ENCODE results near the gene RRN3.
"Not testable (repeated sequence)": the region's sequence is repeated elsewhere in the genome, so short reads cannot be mapped to it uniquely, and the experiment has no call there.

Gene RRN3

DNA sequence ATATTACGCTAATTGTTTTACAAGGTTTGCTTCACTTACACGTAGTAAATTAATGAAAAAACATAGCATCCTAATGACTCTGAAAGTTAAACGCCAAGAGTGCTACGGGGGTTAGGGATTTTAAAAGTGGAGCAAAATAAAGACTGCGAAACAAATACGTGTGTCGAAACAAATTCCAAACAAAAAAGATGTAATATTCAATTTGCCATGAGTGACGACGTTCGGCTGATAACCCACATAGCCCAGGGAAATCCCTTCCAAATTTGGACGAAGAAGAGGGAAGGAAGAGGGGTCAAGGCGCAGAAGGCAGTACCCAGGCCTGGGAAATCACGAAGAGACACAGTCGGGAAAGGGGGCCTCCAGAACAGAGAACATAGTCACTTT is 509 bp downstream of the RRN3 start:
- peak overlapping the region; percentile 72 for H3K27ac ChIP-seq (ENCODE audit: insufficient read depth, low read length, poor library complexity, severe bottlenecking)
- DNase-seq; H3K4me1 ChIP-seq (ENCODE audit: control insufficient read depth, insufficient read depth, low read length, poor library complexity, severe bottlenecking); H3K9me3 ChIP-seq (ENCODE audit: control insufficient read depth, low read length); H3K27me3 ChIP-seq (replicated peaks; ENCODE audit: control insufficient read depth, insufficient read depth, low read length, poor library complexity, severe bottlenecking); H3K36me3 ChIP-seq (ENCODE audit: control insufficient read depth, insufficient read depth, low read length): not testable (repeated sequence)
- peak overlapping the region; percentile 73 for H3K4me3 ChIP-seq (ENCODE audit: insufficient read depth, low read depth, low read length, poor library complexity, severe bottlenecking)

DNA sequence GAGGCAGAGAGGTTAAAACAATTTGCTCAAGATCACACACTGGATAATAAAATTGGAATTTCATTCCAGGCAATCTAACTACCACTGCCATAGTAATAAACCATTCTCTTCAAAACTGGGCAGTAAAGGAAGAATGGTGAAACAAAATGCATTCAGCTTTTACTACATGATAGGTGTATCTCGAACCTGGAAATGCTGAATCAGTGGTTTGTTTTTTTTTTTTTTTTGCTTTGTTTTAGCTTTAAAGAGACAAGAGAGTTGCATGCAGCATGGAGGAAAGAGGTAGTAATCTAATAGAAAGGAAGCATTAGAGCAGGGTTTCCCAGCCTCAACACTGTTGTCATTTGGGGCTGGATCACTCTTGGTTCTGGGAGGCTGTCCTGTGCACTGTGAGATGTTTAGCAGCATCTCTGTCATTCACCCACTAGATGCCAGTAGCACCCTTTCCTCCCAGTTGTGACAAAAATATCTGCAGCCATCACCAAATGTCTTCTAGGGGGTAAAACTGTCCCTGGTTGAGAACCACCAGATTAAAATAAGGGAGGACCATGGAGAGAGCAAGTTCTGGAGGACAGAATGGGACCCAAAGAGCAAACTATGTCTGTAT is 3.3 kb downstream of the RRN3 start:
- not testable (repeated sequence) for H3K27me3 ChIP-seq (replicated peaks; ENCODE audit: control insufficient read depth, insufficient read depth, low read length, poor library complexity, severe bottlenecking); H3K36me3 ChIP-seq (ENCODE audit: control insufficient read depth, insufficient read depth, low read length); H3K9me3 ChIP-seq (ENCODE audit: control insufficient read depth, low read length)

DNA sequence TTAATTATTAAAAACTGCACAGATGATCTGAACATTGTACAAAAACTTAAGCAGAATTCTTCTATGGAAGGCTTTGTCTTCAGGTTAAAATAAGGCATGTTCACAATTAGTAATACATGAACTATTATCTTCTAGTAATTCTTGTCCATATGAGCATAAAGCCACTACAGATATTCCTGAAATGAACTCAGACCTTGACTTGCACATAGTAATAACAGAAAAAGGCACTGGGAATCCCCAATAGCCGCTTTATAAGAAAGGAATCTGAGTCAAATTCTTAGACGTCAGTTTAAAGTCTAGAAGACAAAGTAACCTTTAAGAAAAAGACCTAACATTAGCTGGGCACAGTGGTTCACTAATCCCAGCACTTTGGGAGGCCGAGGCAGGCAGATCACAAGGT is 11.3 kb downstream of the RRN3 start:
- not testable (repeated sequence) for H3K27me3 ChIP-seq (replicated peaks; ENCODE audit: control insufficient read depth, insufficient read depth, low read length, poor library complexity, severe bottlenecking); H3K9me3 ChIP-seq (ENCODE audit: control insufficient read depth, low read length); H3K27ac ChIP-seq (ENCODE audit: insufficient read depth, low read length, poor library complexity, severe bottlenecking); H3K4me1 ChIP-seq (ENCODE audit: control insufficient read depth, insufficient read depth, low read length, poor library complexity, severe bottlenecking); H3K36me3 ChIP-seq (ENCODE audit: control insufficient read depth, insufficient read depth, low read length); DNase-seq; H3K4me3 ChIP-seq (ENCODE audit: insufficient read depth, low read depth, low read length, poor library complexity, severe bottlenecking)

More for the DNA sequence above, 3.3 kb downstream of the RRN3 start:
- not testable (repeated sequence) for H3K27ac ChIP-seq (ENCODE audit: insufficient read depth, low read length, poor library complexity, severe bottlenecking); H3K4me3 ChIP-seq (ENCODE audit: insufficient read depth, low read depth, low read length, poor library complexity, severe bottlenecking); DNase-seq; H3K4me1 ChIP-seq (ENCODE audit: control insufficient read depth, insufficient read depth, low read length, poor library complexity, severe bottlenecking)

DNA sequence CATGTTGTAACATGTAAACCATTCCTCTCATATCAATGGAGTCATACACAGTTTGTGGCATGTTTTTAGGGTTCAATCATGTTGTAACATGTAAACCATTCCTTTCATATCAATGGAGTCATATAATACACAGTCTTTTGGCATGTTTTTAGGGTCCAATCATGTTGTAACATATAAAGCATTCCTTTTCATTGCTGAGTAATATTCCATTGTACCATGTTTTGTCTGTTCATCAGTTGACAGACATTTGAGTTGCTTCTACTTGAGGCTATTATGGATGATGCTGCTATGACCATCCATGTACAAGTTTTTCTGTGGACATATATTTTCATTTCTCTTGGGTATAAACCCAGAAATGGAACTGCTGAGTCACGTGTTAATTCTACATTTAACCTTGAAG is 13.2 kb downstream of the RRN3 start:
- not testable (repeated sequence) for H3K4me3 ChIP-seq (ENCODE audit: insufficient read depth, low read depth, low read length, poor library complexity, severe bottlenecking); DNase-seq; H3K27ac ChIP-seq (ENCODE audit: insufficient read depth, low read length, poor library complexity, severe bottlenecking); H3K27me3 ChIP-seq (replicated peaks; ENCODE audit: control insufficient read depth, insufficient read depth, low read length, poor library complexity, severe bottlenecking); H3K4me1 ChIP-seq (ENCODE audit: control insufficient read depth, insufficient read depth, low read length, poor library complexity, severe bottlenecking); H3K36me3 ChIP-seq (ENCODE audit: control insufficient read depth, insufficient read depth, low read length); H3K9me3 ChIP-seq (ENCODE audit: control insufficient read depth, low read length)

DNA sequence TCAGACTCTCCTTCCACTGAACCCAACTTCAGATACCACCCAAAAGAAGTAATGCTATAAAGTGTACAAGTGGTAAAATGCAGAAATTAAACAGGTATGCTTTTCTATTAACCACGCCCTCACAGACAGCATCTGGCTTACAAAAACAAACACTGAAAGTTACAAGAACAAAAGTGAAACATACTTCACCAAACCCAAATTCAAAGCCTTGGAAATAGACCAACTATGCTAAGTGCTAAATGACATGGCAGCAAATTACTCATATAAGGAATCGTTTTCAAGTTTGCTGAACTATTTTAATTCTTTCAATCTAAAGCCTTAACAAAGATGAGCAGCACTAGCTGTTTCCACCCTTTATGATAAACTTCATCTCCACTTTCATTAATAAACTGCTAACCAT is 17.9 kb downstream of the RRN3 start:
- H3K9me3 ChIP-seq (ENCODE audit: control insufficient read depth, low read length); DNase-seq; H3K27me3 ChIP-seq (replicated peaks; ENCODE audit: control insufficient read depth, insufficient read depth, low read length, poor library complexity, severe bottlenecking); H3K4me1 ChIP-seq (ENCODE audit: control insufficient read depth, insufficient read depth, low read length, poor library complexity, severe bottlenecking); H3K4me3 ChIP-seq (ENCODE audit: insufficient read depth, low read depth, low read length, poor library complexity, severe bottlenecking); H3K27ac ChIP-seq (ENCODE audit: insufficient read depth, low read length, poor library complexity, severe bottlenecking): not testable (repeated sequence)
- peaks cover 36% of the 10 kb centered on the region for H3K36me3 ChIP-seq (ENCODE audit: control insufficient read depth, insufficient read depth, low read length)

DNA sequence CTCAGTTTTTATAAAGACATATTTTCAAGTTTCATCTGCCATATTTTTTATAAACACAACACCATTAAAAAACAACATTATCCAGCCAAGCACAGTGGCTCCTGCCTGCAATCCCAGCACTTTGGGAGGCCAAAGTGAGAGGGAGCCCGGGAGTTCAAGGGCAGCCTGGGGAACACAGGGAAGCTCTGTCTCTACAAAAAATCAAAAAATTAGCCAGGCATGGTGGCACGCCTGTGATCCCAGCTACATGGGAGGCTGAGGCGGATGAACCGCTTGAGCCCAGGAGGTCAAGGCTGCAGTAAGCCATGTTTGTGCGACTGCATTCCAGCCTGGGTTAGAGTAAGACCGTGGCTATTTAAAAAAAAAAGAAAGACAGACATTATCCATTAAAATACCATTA is 21.0 kb downstream of the RRN3 start:
- no peak overlapping the region for H3K4me3 ChIP-seq (ENCODE audit: insufficient read depth, low read depth, low read length, poor library complexity, severe bottlenecking)
- peaks cover 41% of the 10 kb centered on the region for H3K36me3 ChIP-seq (ENCODE audit: control insufficient read depth, insufficient read depth, low read length)
- H3K9me3 ChIP-seq (ENCODE audit: control insufficient read depth, low read length): no peaks in the 10 kb centered on the region
- H3K27me3 ChIP-seq (replicated peaks; ENCODE audit: control insufficient read depth, insufficient read depth, low read length, poor library complexity, severe bottlenecking): no peaks in the 10 kb centered on the region
- no peak for DNase-seq
- H3K27ac ChIP-seq (ENCODE audit: insufficient read depth, low read length, poor library complexity, severe bottlenecking): no peak overlapping the region
- no peaks in the 10 kb centered on the region for H3K4me1 ChIP-seq (ENCODE audit: control insufficient read depth, insufficient read depth, low read length, poor library complexity, severe bottlenecking)

DNA sequence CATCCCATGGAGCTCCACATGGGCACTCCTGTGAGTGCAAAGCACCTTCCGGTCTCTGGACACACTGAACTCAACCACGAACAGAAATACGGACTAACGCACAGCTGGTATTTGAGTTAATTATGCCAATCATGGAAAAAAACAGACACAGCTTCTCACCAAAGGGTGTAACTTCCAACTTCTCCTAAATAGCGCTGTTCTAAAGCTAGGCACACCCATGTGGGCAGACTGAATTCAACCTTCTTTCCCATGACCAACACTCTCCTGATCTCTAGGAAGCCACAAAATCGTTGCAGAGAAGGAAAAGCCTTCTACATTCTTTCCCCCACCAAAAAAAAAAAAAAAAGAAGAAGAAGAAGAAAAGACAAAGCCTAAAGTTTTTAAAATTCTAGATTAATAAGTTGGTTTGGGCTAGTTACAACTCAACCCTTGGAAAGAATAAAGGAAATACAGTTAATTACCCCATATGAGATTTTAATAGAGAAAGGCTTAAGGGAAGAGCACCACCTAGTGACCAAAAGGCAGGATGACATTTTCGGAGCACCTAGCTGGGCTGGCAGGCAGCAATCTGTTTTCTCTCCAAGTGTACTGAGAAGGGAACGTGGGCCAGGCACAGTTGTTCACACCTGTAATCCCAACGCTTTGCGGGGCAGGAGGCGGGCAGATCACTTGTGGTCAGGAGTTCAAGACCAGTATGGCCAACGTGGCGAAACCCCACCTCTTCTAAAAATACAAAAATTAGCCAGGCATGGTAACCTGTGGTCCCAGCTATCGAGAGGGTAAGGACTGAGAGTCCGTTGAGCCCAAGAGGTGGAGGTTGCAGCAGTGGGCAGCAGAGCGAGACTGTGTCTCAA is 21.9 kb downstream of the RRN3 start:
- not testable (repeated sequence) for DNase-seq; H3K4me1 ChIP-seq (ENCODE audit: control insufficient read depth, insufficient read depth, low read length, poor library complexity, severe bottlenecking); H3K9me3 ChIP-seq (ENCODE audit: control insufficient read depth, low read length); H3K27ac ChIP-seq (ENCODE audit: insufficient read depth, low read length, poor library complexity, severe bottlenecking); H3K4me3 ChIP-seq (ENCODE audit: insufficient read depth, low read depth, low read length, poor library complexity, severe bottlenecking); H3K27me3 ChIP-seq (replicated peaks; ENCODE audit: control insufficient read depth, insufficient read depth, low read length, poor library complexity, severe bottlenecking)
- H3K36me3 ChIP-seq (ENCODE audit: control insufficient read depth, insufficient read depth, low read length): peaks cover 41% of the 10 kb centered on the region

DNA sequence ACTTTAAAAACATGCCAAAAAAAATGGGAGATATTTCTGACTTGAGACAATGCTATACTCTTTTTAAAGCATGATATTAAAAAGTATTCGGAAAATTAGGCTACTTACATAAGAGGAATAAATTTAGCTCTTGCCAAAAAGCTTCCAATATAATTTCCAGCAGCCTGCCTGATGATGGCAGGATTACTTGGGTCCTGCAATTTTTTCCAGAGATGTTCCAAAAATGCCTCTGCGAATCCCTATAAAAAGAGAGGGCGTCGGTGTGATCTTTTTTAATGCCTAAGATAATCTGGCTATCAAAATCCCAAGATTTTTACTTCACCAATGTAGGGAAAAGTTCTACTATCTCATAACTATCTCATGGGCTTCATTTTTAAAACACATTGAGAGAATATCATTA is 23.1 kb downstream of the RRN3 start:
- not testable (repeated sequence) for H3K4me3 ChIP-seq (ENCODE audit: insufficient read depth, low read depth, low read length, poor library complexity, severe bottlenecking); H3K4me1 ChIP-seq (ENCODE audit: control insufficient read depth, insufficient read depth, low read length, poor library complexity, severe bottlenecking); DNase-seq; H3K27ac ChIP-seq (ENCODE audit: insufficient read depth, low read length, poor library complexity, severe bottlenecking); H3K27me3 ChIP-seq (replicated peaks; ENCODE audit: control insufficient read depth, insufficient read depth, low read length, poor library complexity, severe bottlenecking); H3K9me3 ChIP-seq (ENCODE audit: control insufficient read depth, low read length)
- H3K36me3 ChIP-seq (ENCODE audit: control insufficient read depth, insufficient read depth, low read length): peaks cover 36% of the 10 kb centered on the region

DNA sequence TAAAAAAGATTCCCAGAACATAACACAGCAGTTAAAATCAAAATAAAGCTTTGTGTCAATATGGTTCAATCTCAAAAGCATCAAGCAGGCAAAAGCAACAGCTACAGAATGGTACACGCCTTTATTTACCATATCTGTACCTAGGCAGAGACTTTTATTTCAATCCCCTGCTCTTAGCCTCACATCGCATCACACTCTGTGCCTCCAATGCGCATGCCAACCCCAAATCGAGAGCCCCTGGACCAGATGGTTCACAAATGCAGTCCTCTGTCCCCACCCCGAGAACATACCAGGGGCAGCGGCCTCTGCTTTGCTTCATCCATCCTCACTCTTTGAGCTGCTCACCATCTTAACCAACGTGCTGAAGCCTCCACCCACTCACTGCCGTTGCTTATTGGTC is 27.4 kb downstream of the RRN3 start:
- H3K27me3 ChIP-seq (replicated peaks; ENCODE audit: control insufficient read depth, insufficient read depth, low read length, poor library complexity, severe bottlenecking); H3K27ac ChIP-seq (ENCODE audit: insufficient read depth, low read length, poor library complexity, severe bottlenecking); H3K4me1 ChIP-seq (ENCODE audit: control insufficient read depth, insufficient read depth, low read length, poor library complexity, severe bottlenecking); H3K9me3 ChIP-seq (ENCODE audit: control insufficient read depth, low read length); DNase-seq; H3K4me3 ChIP-seq (ENCODE audit: insufficient read depth, low read depth, low read length, poor library complexity, severe bottlenecking): not testable (repeated sequence)
- H3K36me3 ChIP-seq (ENCODE audit: control insufficient read depth, insufficient read depth, low read length): peaks cover 12% of the 10 kb centered on the region

DNA sequence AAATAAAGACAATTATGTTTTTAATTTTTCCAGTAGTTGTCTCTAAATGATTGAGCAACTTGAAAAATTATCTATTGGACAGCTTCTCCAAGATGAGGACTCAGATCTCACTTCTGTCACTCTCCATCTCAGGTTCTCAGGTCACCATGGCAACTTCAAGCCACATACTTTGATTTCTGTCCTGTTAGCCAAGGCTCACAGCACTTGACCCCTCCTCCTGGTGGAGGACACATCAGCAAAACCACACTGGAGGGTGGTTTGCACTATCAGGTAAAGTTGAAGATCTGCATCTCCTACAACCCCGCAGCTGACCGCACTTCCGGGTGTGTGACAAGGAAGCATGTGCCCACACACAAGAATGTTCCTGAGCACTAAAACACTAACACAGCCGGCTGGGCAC is 28.1 kb downstream of the RRN3 start:
- not testable (repeated sequence) for H3K4me3 ChIP-seq (ENCODE audit: insufficient read depth, low read depth, low read length, poor library complexity, severe bottlenecking); H3K4me1 ChIP-seq (ENCODE audit: control insufficient read depth, insufficient read depth, low read length, poor library complexity, severe bottlenecking); H3K9me3 ChIP-seq (ENCODE audit: control insufficient read depth, low read length); H3K27me3 ChIP-seq (replicated peaks; ENCODE audit: control insufficient read depth, insufficient read depth, low read length, poor library complexity, severe bottlenecking); H3K27ac ChIP-seq (ENCODE audit: insufficient read depth, low read length, poor library complexity, severe bottlenecking); DNase-seq
- peaks cover 19% of the 10 kb centered on the region for H3K36me3 ChIP-seq (ENCODE audit: control insufficient read depth, insufficient read depth, low read length)

Data from effector memory CD4-positive, alpha-beta T cell (primary cell).